Measurements from ENCODE around the gene PLEKHG3.

DNA sequence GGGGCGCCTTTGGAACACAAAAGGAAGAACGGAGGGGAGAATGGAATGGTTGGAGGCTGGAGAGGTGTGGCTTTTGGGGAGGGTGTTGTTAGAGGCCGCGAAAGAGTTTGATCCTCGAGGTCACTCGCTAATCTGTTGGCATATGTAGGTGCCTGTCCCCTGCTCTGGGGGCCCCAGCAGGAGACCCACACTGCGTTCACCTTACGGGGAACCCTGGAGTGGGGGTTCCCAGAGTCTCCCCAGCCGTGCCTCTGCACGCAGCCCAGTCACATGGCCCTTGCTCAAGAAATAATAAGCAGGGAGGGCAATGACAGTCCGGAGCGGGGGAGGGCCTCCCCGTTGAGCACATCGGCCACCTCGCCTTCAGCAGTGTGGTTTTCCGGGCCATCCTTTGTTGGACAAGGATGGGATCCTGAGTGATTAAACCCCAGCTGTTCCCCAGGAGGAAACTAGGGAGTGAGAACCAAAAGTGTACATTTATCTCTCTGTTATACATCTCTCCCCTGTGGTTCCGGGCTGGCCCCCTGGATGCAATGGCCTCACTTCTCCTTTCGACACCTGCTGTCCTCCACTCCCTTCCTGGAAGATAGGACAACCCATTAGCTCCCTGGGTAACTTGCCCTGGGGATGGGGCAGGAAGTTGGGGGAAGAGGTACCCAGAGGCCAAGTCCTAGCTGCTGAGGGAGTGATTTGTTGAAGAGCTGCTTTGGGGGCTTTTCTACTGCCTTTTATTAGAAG is 1.3 kb downstream of the PLEKHG3 start:
- TF ChIP-seq POLR2A (IDR thresholded peaks at IDR 0.05), result no peak
- TF ChIP-seq, protein P1, sequence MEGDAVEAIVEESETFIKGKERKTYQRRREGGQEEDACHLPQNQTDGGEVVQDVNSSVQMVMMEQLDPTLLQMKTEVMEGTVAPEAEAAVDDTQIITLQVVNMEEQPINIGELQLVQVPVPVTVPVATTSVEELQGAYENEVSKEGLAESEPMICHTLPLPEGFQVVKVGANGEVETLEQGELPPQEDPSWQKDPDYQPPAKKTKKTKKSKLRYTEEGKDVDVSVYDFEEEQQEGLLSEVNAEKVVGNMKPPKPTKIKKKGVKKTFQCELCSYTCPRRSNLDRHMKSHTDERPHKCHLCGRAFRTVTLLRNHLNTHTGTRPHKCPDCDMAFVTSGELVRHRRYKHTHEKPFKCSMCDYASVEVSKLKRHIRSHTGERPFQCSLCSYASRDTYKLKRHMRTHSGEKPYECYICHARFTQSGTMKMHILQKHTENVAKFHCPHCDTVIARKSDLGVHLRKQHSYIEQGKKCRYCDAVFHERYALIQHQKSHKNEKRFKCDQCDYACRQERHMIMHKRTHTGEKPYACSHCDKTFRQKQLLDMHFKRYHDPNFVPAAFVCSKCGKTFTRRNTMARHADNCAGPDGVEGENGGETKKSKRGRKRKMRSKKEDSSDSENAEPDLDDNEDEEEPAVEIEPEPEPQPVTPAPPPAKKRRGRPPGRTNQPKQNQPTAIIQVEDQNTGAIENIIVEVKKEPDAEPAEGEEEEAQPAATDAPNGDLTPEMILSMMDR (IDR thresholded peaks at IDR 0.05), result no peak
